GM12878 (cell line): ENCODE results near the gene CARM1. TPM values are rescaled to one million over a fixed set of nuclear protein-coding genes. Genes with fewer than 3 reads are reported as not detected.

ENCODE experiments used
- ATAC-seq: fragments of 200-7000 bp; cut with Tn5 transposase; 3 replicates; pipeline ENCODE4 v1.9.1; 2020; ENCODE audit warnings: mild to moderate bottlenecking, moderate library complexity
- BruUV-seq: library from RNA; stranded (reverse); fragments of 400-500 nt; replicated peaks from 2 replicates; lab custom pipeline; 2021; lab: Mats Ljungman, UMichigan
- CTCF ChIA-PET: fragments of 300-600 bp; sonication (Branson Sonifier 250); formaldehyde crosslinking; extraction: SDS; loops from one replicate; lab custom pipeline; 2021; ENCODE audit warnings: inconsistent platforms; lab: Yijun Ruan, JAX
- POLR2A ChIA-PET: fragments of 350-600 bp; formaldehyde crosslinking; extraction: SDS; loops from one replicate; lab custom pipeline; 2021; ENCODE audit warnings: inconsistent platforms; lab: Charles Lee
- RAD21 ChIA-PET: fragments of 300-600 bp; sonication (Branson Sonifier 250); formaldehyde crosslinking; loops from one replicate; lab custom pipeline; 2023; ENCODE audit warnings: antibody characterized with exemption; ENCODE audit not compliant: unreplicated experiment; lab: Charles Lee
- SMC1A ChIA-PET: fragments of 300-600 bp; sonication (Branson Sonifier 250); formaldehyde crosslinking; loops from one replicate; lab custom pipeline; 2023; ENCODE audit not compliant: unreplicated experiment, uncharacterized antibody; lab: Charles Lee
- DNase-seq: peaks from one replicate; pipeline ENCODE4 v3.0.0-alpha.2; 2011; ENCODE audit warnings: low read depth, low spot score
- FAIRE-seq: peaks from 3 replicates; lab custom pipeline; 2011; peaks lifted over from hg19 to GRCh38; lab: Jason Lieb, UNC
- H2AFZ ChIP-seq: 2 replicates; pipeline ENCODE4 v1.6.0; 2011; ENCODE audit warnings: low read depth, low read length, control low read depth; ENCODE audit not compliant: control insufficient read depth
- H3K27ac ChIP-seq: 2 replicates; pipeline ENCODE4 v1.5.1; 2011; ENCODE audit warnings: control low read depth; ENCODE audit not compliant: control insufficient read depth, insufficient read depth
- H3K27me3 ChIP-seq, 2 experiments: replicated peaks in 1 of 2; 2 replicates each; pipeline versions ENCODE4 v1.6.0 to v1.6.1; 2011; ENCODE audit warnings: low read length in 1 of 2; ENCODE audit not compliant: control insufficient read depth in 2 of 2, insufficient read depth in 2 of 2
- H3K36me3 ChIP-seq, 2 experiments: 2 replicates each; pipeline ENCODE4 v1.5.1; 2011; ENCODE audit warnings: low read length in 1 of 2; ENCODE audit not compliant: control insufficient read depth in 2 of 2, insufficient read depth in 2 of 2
- H3K4me1 ChIP-seq: 2 replicates; pipeline ENCODE4 v1.6.1; 2011; ENCODE audit warnings: mild to moderate bottlenecking, low read length, moderate library complexity, mixed read lengths; ENCODE audit not compliant: control insufficient read depth, insufficient read depth
- H3K4me2 ChIP-seq: 2 replicates; pipeline ENCODE4 v1.6.0; 2011; ENCODE audit warnings: control low read depth; ENCODE audit not compliant: control insufficient read depth, insufficient read depth
- H3K4me3 ChIP-seq: fragments of 200-600 bp; sonication (generic); 2 replicates; pipeline ENCODE4 v1.5.1; 2016
- H3K79me2 ChIP-seq: 2 replicates; pipeline ENCODE4 v1.6.0; 2011; ENCODE audit warnings: low read length; ENCODE audit not compliant: control insufficient read depth, insufficient read depth
- H3K9ac ChIP-seq: 2 replicates; pipeline ENCODE4 v1.8.0; 2011; ENCODE audit warnings: low read length, control low read depth, mixed read lengths; ENCODE audit not compliant: control insufficient read depth, insufficient read depth
- H3K9me3 ChIP-seq: replicated peaks from 3 replicates; pipeline ENCODE4 v1.5.1; 2011; ENCODE audit warnings: mild to moderate bottlenecking, low read length; ENCODE audit not compliant: control insufficient read depth, insufficient read depth
- H4K20me1 ChIP-seq: 2 replicates; pipeline ENCODE4 v1.6.0; 2011; ENCODE audit not compliant: control insufficient read depth, insufficient read depth
- FOXK2 ChIP-seq: fragments of 450-650 bp; IDR thresholded peaks from 2 replicates; pipeline ENCODE4 v1.6.1; 2017; ENCODE audit warnings: mild to moderate bottlenecking, moderate library complexity
- HCFC1 ChIP-seq: fragments of 150-350 bp; IDR thresholded peaks from 2 replicates; pipeline ENCODE4 v1.6.1; 2014; ENCODE audit warnings: low read length
- IKZF2 ChIP-seq, 2 experiments: fragments of 450-650 bp; IDR thresholded peaks; 2 replicates each; pipeline ENCODE4 v1.6.1; 2017; ENCODE audit warnings: mild to moderate bottlenecking in 2 of 2, moderate library complexity in 2 of 2
- MLLT1 ChIP-seq: fragments of 450-650 bp; IDR thresholded peaks from 2 replicates; pipeline ENCODE4 v1.6.1; 2016; ENCODE audit warnings: mild to moderate bottlenecking
- POLR2A ChIP-seq: IDR thresholded peaks from 2 replicates; pipeline ENCODE4 v1.6.1; 2011; ENCODE audit warnings: low read depth, mild to moderate bottlenecking, low read length
- POLR2AphosphoS2 ChIP-seq: IDR thresholded peaks from 2 replicates; pipeline ENCODE4 v1.6.1; 2011; ENCODE audit warnings: low read depth, mild to moderate bottlenecking, low read length, improper control_type of control experiment, moderate library complexity
- ZNF24 ChIP-seq: fragments of 450-650 bp; IDR thresholded peaks from 2 replicates; pipeline ENCODE4 v1.6.1; 2017; ENCODE audit warnings: antibody characterized with exemption, mild to moderate bottlenecking
- WGBS: methylation state at CpG from one replicate; pipeline ENCODE4 v1.1.6; 2016; ENCODE audit warnings: low lambda C conversion rate; ENCODE audit not compliant: insufficient replicate concordance, insufficient coverage; ENCODE audit errors: missing lambda C conversion rate; 5-methylcytosine and 5-hydroxymethylcytosine counted together
- in situ Hi-C: fragments of 300-500 bp; cut with MboI; formaldehyde crosslinking; loops from 9 replicates; pipeline ENCODE4 v1.14.3; 2018; ENCODE audit warnings: mixed read lengths
- intact Hi-C: fragments of 100-400 bp; cut with micrococcal nuclease; formaldehyde crosslinking; loops from one replicate; pipeline ENCODE4 v1.14.2; 2022; ENCODE audit not compliant: unreplicated experiment
- polyA plus RNA-seq, 11 experiments: library from polyadenylated mRNA; depleted of rRNA in 4 of 11; unstranded in 6 of 11; stranded (reverse) in 5 of 11; fragments of >200 nt; fragmentation: Nextera tagmentation in 4 of 11; fragmentation: Illumina TruSeq in 1 of 11; extraction: Ambion mirVana in 4 of 11; extraction: Trizol in 1 of 11; gene quantifications; 1 replicate in 1 of 11; 2 replicates in 10 of 11; pipeline versions ENCODE4 v1.2.1 to v1.2.3, GENCODE V29; 2011 to 2016; ENCODE audit warnings: inconsistent platforms in 2 of 11, missing spikeins in 2 of 11, low read depth in 1 of 11
- total RNA-seq, 4 experiments: library from RNA; depleted of rRNA in 3 of 4; stranded (reverse); fragments of >200 nt in 3 of 4; fragmentation: Illumina TruSeq in 1 of 4; extraction: Trizol in 1 of 4; gene quantifications; 2 replicates each; pipeline versions ENCODE4 v1.2.1 to v1.2.3, GENCODE V29; 2013 to 2021
- TF ChIP-seq, protein P1 (sequence below): IDR thresholded peaks from 2 replicates; pipeline ENCODE4 v1.6.1; 2011; ENCODE audit warnings: borderline replicate concordance, low read depth, mild to moderate bottlenecking, moderate library complexity, low read length; ENCODE audit not compliant: insufficient read depth, poor library complexity, severe bottlenecking

The CARM1 gene
- total and polyA plus RNA-seq, 10 of the 15 experiments (the other 5 are each of a cell fraction or from before 2014, with no cell fraction given) = 0.45 to 116 (median 39.7) TPM

GRCh38 chr19:10918359-10918758 is 47.0 kb downstream of the CARM1 start:
- no peak for ATAC-seq
- no peak overlapping the region for H3K27ac ChIP-seq
- H2AFZ ChIP-seq = no peak overlapping the region
- H3K36me3 ChIP-seq = peaks cover 9 to 46% of the 10 kb centered on the region in 2 experiments
- H3K27me3 ChIP-seq = no peaks in the 10 kb centered on the region
- in situ Hi-C loops = no loop called here
- H3K79me2 ChIP-seq = no peaks in the 10 kb centered on the region
- ChIA-PET SMC1A (no interaction called here), CTCF (interaction anchor here (0.9 to 1.6 kb wide), 3 partner anchors 18 to 47 kb away, joined by 3 read pairs; no protein-coding TSS in a partner anchor)
- no peak for TF ChIP-seq HCFC1
- TF ChIP-seq, all 136 proteins: peak for 0
- 95% methylated on average over 11 of the region's 11 CpGs for WGBS
- H4K20me1 ChIP-seq = no peaks in the 10 kb centered on the region
- no peak for DNase-seq
- intact Hi-C loops = no loop called here
- POLR2A ChIA-PET = interaction anchor here (0.8 kb wide), 1 partner anchor 39 kb away, joined by 3 read pairs; no protein-coding TSS in a partner anchor
- FAIRE-seq = no peak
- no TSS peak for BruUV-seq
- H3K4me1 ChIP-seq = no peaks in the 10 kb centered on the region
- H3K4me3 ChIP-seq = no peak overlapping the region
- H3K4me2 ChIP-seq = no peak overlapping the region
- H3K9me3 ChIP-seq = no peaks in the 10 kb centered on the region
- RAD21 ChIA-PET = no interaction called here
- H3K9ac ChIP-seq = no peak overlapping the region

GRCh38 chr19:10919352-10920287 is 48.3 kb downstream of the CARM1 start:
- DNase-seq (no peak), ATAC-seq (no peak), FAIRE-seq (no peak)
- H3K4me1 ChIP-seq = no peaks in the 10 kb centered on the region
- no peaks in the 10 kb centered on the region for H3K27me3 ChIP-seq
- no peak overlapping the region for H3K9ac ChIP-seq
- no TSS peak for BruUV-seq
- no peaks in the 10 kb centered on the region for H3K9me3 ChIP-seq
- no peak overlapping the region for H3K27ac ChIP-seq
- intact Hi-C loops (no loop called here), in situ Hi-C loops (no loop called here)
- CTCF ChIA-PET = interaction anchor here (0.9 to 1.6 kb wide), 2 partner anchors 17 to 47 kb away, joined by 3 read pairs; no protein-coding TSS in a partner anchor
- POLR2A ChIA-PET = no interaction called here
- TF ChIP-seq POLR2A (peak; percentile 21; the same call in 1 of the 2 replicates), MLLT1 (no peak), IKZF2 (IDR thresholded peaks at IDR 0.05) (no peak), ZNF24 (no peak), POLR2AphosphoS2 (peak; percentile 23; the same call in 1 of the 2 replicates), FOXK2 (no peak)
- TF ChIP-seq, protein P1, sequence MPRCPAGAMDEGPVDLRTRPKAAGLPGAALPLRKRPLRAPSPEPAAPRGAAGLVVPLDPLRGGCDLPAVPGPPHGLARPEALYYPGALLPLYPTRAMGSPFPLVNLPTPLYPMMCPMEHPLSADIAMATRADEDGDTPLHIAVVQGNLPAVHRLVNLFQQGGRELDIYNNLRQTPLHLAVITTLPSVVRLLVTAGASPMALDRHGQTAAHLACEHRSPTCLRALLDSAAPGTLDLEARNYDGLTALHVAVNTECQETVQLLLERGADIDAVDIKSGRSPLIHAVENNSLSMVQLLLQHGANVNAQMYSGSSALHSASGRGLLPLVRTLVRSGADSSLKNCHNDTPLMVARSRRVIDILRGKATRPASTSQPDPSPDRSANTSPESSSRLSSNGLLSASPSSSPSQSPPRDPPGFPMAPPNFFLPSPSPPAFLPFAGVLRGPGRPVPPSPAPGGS = peak; percentile 26
- H3K36me3 ChIP-seq = peaks cover 11 to 45% of the 10 kb centered on the region in 2 experiments
- 94% methylated on average over 26 of the region's 26 CpGs for WGBS
- no peak overlapping the region for H3K4me2 ChIP-seq
- SMC1A ChIA-PET = no interaction called here
- H2AFZ ChIP-seq = no peak overlapping the region
- H3K4me3 ChIP-seq = no peak overlapping the region
- H4K20me1 ChIP-seq = no peaks in the 10 kb centered on the region
- RAD21 ChIA-PET = no interaction called here
- H3K79me2 ChIP-seq = no peaks in the 10 kb centered on the region
